ENCODE results near the gene HMCN2. TPM values are rescaled to one million over a fixed set of nuclear protein-coding genes. Genes with fewer than 3 reads are reported as not detected.

Gene HMCN2
- total RNA-seq, 2 donors from 2014 or later = 20.1 to 30.6 TPM

DNA sequence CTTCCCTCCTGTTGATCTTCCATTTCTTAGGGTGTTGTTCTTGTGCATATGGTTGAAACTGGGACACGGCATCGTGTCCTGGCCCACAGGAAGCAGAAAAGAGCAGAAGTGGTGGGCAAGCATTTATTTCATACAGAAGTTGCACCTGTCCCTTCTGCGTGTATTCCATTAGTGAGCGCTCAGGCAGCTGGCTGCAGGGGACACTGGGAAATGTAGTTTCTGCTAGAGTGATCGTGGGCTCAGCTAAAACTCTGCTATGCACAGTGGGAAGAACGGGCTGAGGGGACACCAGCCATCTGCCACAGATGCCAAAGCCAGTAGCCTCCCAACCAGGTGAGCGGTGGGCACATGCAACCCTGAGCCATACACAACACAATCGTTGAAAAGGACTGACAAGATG lies 121.8 kb downstream of the HMCN2 start:
- H3K27me3 ChIP-seq = no peaks in the 10 kb centered on the region
- no peak overlapping the region for H3K27ac ChIP-seq
- TF ChIP-seq, protein P1, sequence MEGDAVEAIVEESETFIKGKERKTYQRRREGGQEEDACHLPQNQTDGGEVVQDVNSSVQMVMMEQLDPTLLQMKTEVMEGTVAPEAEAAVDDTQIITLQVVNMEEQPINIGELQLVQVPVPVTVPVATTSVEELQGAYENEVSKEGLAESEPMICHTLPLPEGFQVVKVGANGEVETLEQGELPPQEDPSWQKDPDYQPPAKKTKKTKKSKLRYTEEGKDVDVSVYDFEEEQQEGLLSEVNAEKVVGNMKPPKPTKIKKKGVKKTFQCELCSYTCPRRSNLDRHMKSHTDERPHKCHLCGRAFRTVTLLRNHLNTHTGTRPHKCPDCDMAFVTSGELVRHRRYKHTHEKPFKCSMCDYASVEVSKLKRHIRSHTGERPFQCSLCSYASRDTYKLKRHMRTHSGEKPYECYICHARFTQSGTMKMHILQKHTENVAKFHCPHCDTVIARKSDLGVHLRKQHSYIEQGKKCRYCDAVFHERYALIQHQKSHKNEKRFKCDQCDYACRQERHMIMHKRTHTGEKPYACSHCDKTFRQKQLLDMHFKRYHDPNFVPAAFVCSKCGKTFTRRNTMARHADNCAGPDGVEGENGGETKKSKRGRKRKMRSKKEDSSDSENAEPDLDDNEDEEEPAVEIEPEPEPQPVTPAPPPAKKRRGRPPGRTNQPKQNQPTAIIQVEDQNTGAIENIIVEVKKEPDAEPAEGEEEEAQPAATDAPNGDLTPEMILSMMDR (IDR thresholded peaks at IDR 0.05) = no peak
- H3K9me3 ChIP-seq = no peaks in the 10 kb centered on the region
- intact Hi-C loops (cut with DNase I) = no loop called here
- no peak overlapping the region for H3K9ac ChIP-seq (ENCODE audit: low read depth in 2 of 2, low read length in 2 of 2)
- no peaks in the 10 kb centered on the region for H3K36me3 ChIP-seq
- H3K4me1 ChIP-seq = no peaks in the 10 kb centered on the region
- DNase-seq = no peak
- no peak overlapping the region for H3K4me3 ChIP-seq

DNA sequence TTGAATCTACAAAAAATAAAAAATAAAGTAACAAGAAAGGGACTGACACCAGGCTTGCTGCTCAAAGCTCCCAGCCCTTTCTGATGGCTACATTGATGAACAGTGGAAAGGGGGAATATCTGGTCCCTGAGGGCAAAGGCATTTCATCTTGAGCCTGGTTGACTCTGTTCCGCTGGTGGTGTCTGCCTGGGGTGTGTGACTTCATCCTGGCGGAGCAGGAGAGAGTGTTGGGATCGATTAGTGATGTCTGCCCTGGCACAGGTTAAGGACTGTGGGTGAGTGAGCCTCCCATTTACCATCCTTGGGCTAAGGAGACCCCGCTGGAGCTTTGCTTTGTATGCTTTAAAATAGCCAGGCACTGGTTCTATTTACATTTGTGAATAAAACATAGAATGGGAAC lies 122.3 kb downstream of the HMCN2 start:
- intact Hi-C loops (cut with DNase I) = no loop called here
- no peak overlapping the region for H3K9ac ChIP-seq (ENCODE audit: low read depth in 2 of 2, low read length in 2 of 2)
- no peak overlapping the region for H3K4me3 ChIP-seq
- TF ChIP-seq, protein P1 (IDR thresholded peaks at IDR 0.05) = no peak
- H3K4me1 ChIP-seq = no peaks in the 10 kb centered on the region
- H3K9me3 ChIP-seq = no peaks in the 10 kb centered on the region
- no peaks in the 10 kb centered on the region for H3K36me3 ChIP-seq
- H3K27ac ChIP-seq = no peak overlapping the region
- no peaks in the 10 kb centered on the region for H3K27me3 ChIP-seq
- no peak for DNase-seq

DNA sequence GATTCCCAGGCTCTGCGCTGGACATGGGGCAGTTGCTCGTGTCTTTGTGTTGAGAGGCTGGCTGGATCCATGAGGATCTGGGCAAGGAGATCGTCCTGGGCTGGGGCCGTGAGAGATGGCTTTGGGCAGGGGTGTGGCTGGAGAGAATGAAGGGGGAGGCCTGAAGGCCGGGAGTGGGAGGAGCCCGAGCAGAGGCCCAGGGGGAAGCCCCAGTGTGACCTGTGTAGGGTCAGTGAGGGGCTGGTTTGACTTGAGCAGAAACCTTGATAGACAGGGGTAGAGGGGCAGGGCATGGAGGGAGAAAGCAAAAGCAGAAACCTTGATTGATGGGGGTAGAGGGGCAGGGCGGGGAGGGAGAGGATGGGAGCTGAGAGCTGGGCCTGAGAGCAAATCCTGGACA lies 124.8 kb downstream of the HMCN2 start:
- no peaks in the 10 kb centered on the region for H3K36me3 ChIP-seq
- DNase-seq = no peak

DNA sequence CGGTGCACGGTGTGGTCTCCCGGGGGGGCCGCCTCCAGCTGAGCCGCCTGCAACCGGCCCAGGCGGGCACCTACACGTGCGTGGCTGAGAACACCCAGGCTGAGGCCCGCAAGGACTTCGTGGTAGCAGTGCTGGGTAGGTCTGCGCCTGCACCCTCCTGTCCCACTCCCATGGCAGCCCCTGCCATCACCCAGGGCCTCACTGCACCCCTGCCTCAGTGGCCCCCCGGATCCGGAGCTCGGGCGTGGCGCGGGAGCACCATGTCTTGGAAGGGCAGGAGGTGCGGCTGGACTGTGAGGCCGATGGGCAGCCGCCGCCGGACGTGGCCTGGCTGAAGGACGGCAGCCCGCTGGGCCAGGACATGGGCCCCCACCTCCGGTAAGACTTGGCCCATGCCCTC lies 125.4 kb downstream of the HMCN2 start:
- H3K4me3 ChIP-seq = no peak overlapping the region
- H3K36me3 ChIP-seq = no peaks in the 10 kb centered on the region
- no peaks in the 10 kb centered on the region for H3K4me1 ChIP-seq
- DNase-seq = no peak
- TF ChIP-seq, protein P1 (IDR thresholded peaks at IDR 0.05) = no peak
- intact Hi-C loops (cut with DNase I) = no loop called here
- no peaks in the 10 kb centered on the region for H3K9me3 ChIP-seq
- no peak overlapping the region for H3K9ac ChIP-seq (ENCODE audit: low read depth in 2 of 2, low read length in 2 of 2)
- H3K27me3 ChIP-seq = no peaks in the 10 kb centered on the region
- H3K27ac ChIP-seq = no peak overlapping the region

More for the DNA sequence above, 124.8 kb downstream of the HMCN2 start:
- Histone ChIP-seq H3K4me3 (no peak overlapping the region), H3K9ac (ENCODE audit: low read depth in 2 of 2, low read length in 2 of 2) (no peak overlapping the region), H3K4me1 (no peaks in the 10 kb centered on the region), H3K27me3 (no peaks in the 10 kb centered on the region), H3K9me3 (no peaks in the 10 kb centered on the region), H3K27ac (no peak overlapping the region)
- TF ChIP-seq, protein P1 (IDR thresholded peaks at IDR 0.05) = no peak
- intact Hi-C loops (cut with DNase I) = no loop called here

DNA sequence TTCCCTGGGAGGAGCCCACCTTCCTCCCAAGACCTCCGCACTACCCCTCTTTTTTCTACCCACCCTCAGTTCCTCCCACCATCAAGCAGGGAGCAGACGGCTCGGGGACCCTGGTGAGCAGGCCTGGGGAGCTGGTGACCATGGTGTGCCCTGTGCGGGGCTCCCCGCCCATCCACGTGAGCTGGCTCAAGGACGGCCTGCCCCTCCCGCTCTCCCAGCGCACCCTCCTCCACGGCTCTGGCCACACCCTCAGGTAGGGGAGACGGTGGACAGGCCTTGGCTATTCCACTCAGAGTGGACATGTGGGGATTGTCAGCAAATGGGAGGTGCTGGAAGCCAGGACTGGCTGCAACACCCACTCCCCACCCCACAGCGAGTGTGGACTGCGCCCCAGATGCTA lies 126.3 kb downstream of the HMCN2 start:
- DNase-seq = peak; percentile 38
- no peak overlapping the region for H3K4me3 ChIP-seq
- no peaks in the 10 kb centered on the region for H3K27me3 ChIP-seq
- H3K4me1 ChIP-seq = no peaks in the 10 kb centered on the region
- H3K9ac ChIP-seq (ENCODE audit: low read depth in 2 of 2, low read length in 2 of 2) = no peak overlapping the region
- no peaks in the 10 kb centered on the region for H3K36me3 ChIP-seq
- H3K27ac ChIP-seq = no peak overlapping the region
- intact Hi-C loops (cut with DNase I) = no loop called here
- no peaks in the 10 kb centered on the region for H3K9me3 ChIP-seq
- TF ChIP-seq, protein P1 (IDR thresholded peaks at IDR 0.05) = no peak

DNA sequence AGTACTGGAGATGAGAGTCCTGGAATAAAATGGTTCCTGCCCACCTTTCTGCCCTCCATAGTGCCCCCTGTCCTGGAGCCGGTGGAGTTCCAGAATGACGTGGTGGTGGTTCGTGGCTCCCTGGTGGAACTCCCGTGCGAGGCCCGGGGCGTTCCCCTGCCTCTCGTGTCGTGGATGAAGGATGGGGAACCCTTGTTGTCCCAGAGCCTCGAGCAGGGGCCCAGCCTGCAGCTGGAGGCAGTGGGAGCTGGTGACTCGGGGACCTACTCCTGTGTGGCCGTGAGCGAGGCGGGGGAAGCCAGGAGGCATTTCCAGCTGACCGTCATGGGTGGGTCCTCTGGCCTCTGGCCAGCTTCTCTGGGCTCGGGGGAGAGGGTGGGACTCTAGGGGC lies 128.1 kb downstream of the HMCN2 start:
- peak overlapping the region; percentile 11 for H3K4me3 ChIP-seq
- H3K4me1 ChIP-seq = no peaks in the 10 kb centered on the region
- no peak for DNase-seq
- H3K27ac ChIP-seq = no peak overlapping the region
- TF ChIP-seq, protein P1 (IDR thresholded peaks at IDR 0.05) = no peak
- no peaks in the 10 kb centered on the region for H3K9me3 ChIP-seq
- H3K27me3 ChIP-seq = no peaks in the 10 kb centered on the region
- no peak overlapping the region for H3K9ac ChIP-seq (ENCODE audit: low read depth in 2 of 2, low read length in 2 of 2)
- intact Hi-C loops (cut with DNase I) = no loop called here
- H3K36me3 ChIP-seq = no peaks in the 10 kb centered on the region
